ENCODE results near the gene CCDC40. TPM values are rescaled to one million over a fixed set of nuclear protein-coding genes. Genes with fewer than 3 reads are reported as not detected.

Gene CCDC40
- total and polyA plus RNA-seq, 10 of the 15 experiments (the other 5 are each of a cell fraction or from before 2014, with no cell fraction given): 0.06 to 0.10 TPM; not detected in 8

GRCh38 chr17:80112471-80113032 is 76.1 kb downstream of the CCDC40 start (continued):
- TF ChIP-seq SKIL (IDR thresholded peaks at IDR 0.05; ENCODE audit: low read depth, poor library complexity, severe bottlenecking) (no peak), SIN3A (IDR thresholded peaks at IDR 0.05; ENCODE audit: low read depth, low read length) (no peak), ZNF274 (IDR thresholded peaks at IDR 0.05; ENCODE audit: insufficient read depth, insufficient read length) (no peak)

- no peak overlapping the region for H3K4me3 ChIP-seq
- H3K27ac ChIP-seq (ENCODE audit: control insufficient read depth, insufficient read depth): no peak overlapping the region
- H3K27me3 ChIP-seq (replicated peaks in 1 of 2; ENCODE audit: control insufficient read depth in 2 of 2, insufficient read depth in 2 of 2, low read length in 1 of 2): peaks cover 0 to 3% of the 10 kb centered on the region in 2 experiments; a peak in 2 of 4 replicates
- POLR2A ChIA-PET: no interaction called here
- FAIRE-seq (no peak), DNase-seq (ENCODE audit: low read depth, low spot score) (no peak), ATAC-seq (peak; percentile 29)
- BruUV-seq (replicated peaks): no TSS peak
- H3K9ac ChIP-seq (ENCODE audit: control insufficient read depth, insufficient read depth, low read length): no peak overlapping the region
- H3K36me3 ChIP-seq (ENCODE audit: control insufficient read depth in 2 of 2, insufficient read depth in 2 of 2, low read length in 1 of 2): no peaks in the 10 kb centered on the region
- H2AFZ ChIP-seq (ENCODE audit: control insufficient read depth, low read depth, low read length): no peak overlapping the region
- TF ChIP-seq SPI1 (IDR thresholded peaks at IDR 0.05; ENCODE audit: borderline replicate concordance, insufficient read depth, low read depth, low read length) (no peak), NRF1 (conservative IDR thresholded peaks at IDR 0.05; ENCODE audit: low read depth, low read length) (no peak)
- in situ Hi-C loops (cut with MboI) (no loop called here), intact Hi-C loops (cut with micrococcal nuclease; ENCODE audit: unreplicated experiment) (no loop called here)
- H3K4me2 ChIP-seq (ENCODE audit: control insufficient read depth, insufficient read depth): no peak overlapping the region
- H3K4me1 ChIP-seq (ENCODE audit: control insufficient read depth, insufficient read depth, low read length): no peaks in the 10 kb centered on the region
- RAD21 ChIA-PET (ENCODE audit: unreplicated experiment): no interaction called here
- 18% methylated on average over 18 of the region's 20 CpGs for WGBS (ENCODE audit: insufficient coverage, insufficient replicate concordance, low lambda C conversion rate, missing lambda C conversion rate)
- H3K79me2 ChIP-seq (ENCODE audit: control insufficient read depth, insufficient read depth, low read length): no peaks in the 10 kb centered on the region
- SMC1A ChIA-PET (ENCODE audit: uncharacterized antibody, unreplicated experiment): no interaction called here
- no peaks in the 10 kb centered on the region; the same call in 1 of the 2 replicates for H4K20me1 ChIP-seq (ENCODE audit: control insufficient read depth, insufficient read depth)
- CTCF ChIA-PET: no interaction called here
- no peaks in the 10 kb centered on the region; the same call in 2 of the 3 replicates for H3K9me3 ChIP-seq (replicated peaks; ENCODE audit: control insufficient read depth, insufficient read depth, low read length)
Observed at GRCh38 chr17:80113033-80113484, 76.6 kb downstream of the CCDC40 start.
